Natural killer cell (primary cell): Measurements from ENCODE around the gene PET100. TPM values are rescaled to one million over a fixed set of nuclear protein-coding genes. Genes with fewer than 3 reads are reported as not detected.

Experiments
- ATAC-seq, 3 donors: fragments of 150-1000 bp in 2 of 3; fragments of 200-7000 bp in 1 of 3; cut with Tn5 transposase; 1 replicate in 1 of 3; 2 replicates in 2 of 3; pipeline ENCODE4 v1.10.0; 2021; ENCODE audit warnings: mild to moderate bottlenecking in 2 of 3, moderate library complexity in 2 of 3
- DNase-seq, 2 donors: peaks; one replicate each; pipeline versions ENCODE4 v3.0.0 to v3.0.0-alpha.2; 2013 to 2021; ENCODE audit warnings: mixed read lengths in 1 of 2
- H3K27ac ChIP-seq: one replicate; pipeline ENCODE4 v1.5.1; 2013; ENCODE audit warnings: mild to moderate bottlenecking, low read length
- H3K27me3 ChIP-seq: one replicate; pipeline ENCODE4 v1.6.1; 2013; ENCODE audit warnings: low read length; ENCODE audit not compliant: control insufficient read depth, insufficient read depth
- H3K36me3 ChIP-seq: one replicate; pipeline ENCODE4 v1.6.1; 2013; ENCODE audit warnings: low read length; ENCODE audit not compliant: control insufficient read depth, insufficient read depth
- H3K4me1 ChIP-seq: one replicate; pipeline ENCODE4 v1.6.1; 2013; ENCODE audit warnings: low read length; ENCODE audit not compliant: control insufficient read depth, insufficient read depth
- H3K4me3 ChIP-seq: one replicate; pipeline ENCODE4 v1.5.1; 2013; ENCODE audit warnings: low read length
- H3K9me3 ChIP-seq: one replicate; pipeline ENCODE4 v1.6.1; 2013; ENCODE audit warnings: low read length; ENCODE audit not compliant: control insufficient read depth, insufficient read depth
- H3K27ac Mint-ChIP-seq, 2 donors: one replicate each; pipeline ENCODE4 v1.8.0; 2022; ENCODE audit warnings: mild to moderate bottlenecking in 2 of 2, mixed read lengths in 2 of 2, moderate library complexity in 1 of 2
- H3K27me3 Mint-ChIP-seq, 2 donors: one replicate each; pipeline ENCODE4 v1.8.0; 2022; ENCODE audit warnings: low read depth in 2 of 2, mixed read lengths in 2 of 2
- H3K36me3 Mint-ChIP-seq: one replicate; pipeline ENCODE4 v1.8.0; 2022; ENCODE audit warnings: mixed read lengths
- H3K4me1 Mint-ChIP-seq, 2 donors: one replicate each; pipeline ENCODE4 v1.8.0; 2022; ENCODE audit warnings: mixed read lengths in 2 of 2
- H3K4me3 Mint-ChIP-seq: one replicate; pipeline ENCODE4 v1.8.0; 2022; ENCODE audit warnings: mild to moderate bottlenecking, moderate library complexity, mixed read lengths
- H3K9me3 Mint-ChIP-seq, 2 donors: one replicate each; pipeline ENCODE4 v1.8.0; 2022; ENCODE audit warnings: mixed read lengths in 2 of 2
- CTCF ChIP-seq: fragments of 200-600 bp; IDR thresholded peaks from one replicate; pipeline ENCODE4 v1.8.0; 2022; ENCODE audit warnings: antibody characterized with exemption
- WGBS: methylation state at CpG from one replicate; pipeline ENCODE4 v1.1.7; 2013; ENCODE audit warnings: missing lambda C conversion rate; ENCODE audit not compliant: insufficient coverage; 5-methylcytosine and 5-hydroxymethylcytosine counted together
- intact Hi-C: fragments of 100-400 bp; cut with micrococcal nuclease; formaldehyde crosslinking; loops from one replicate; pipeline ENCODE4 v1.14.2; 2022
- total RNA-seq, 4 donors: library from RNA; stranded (reverse); fragments of 120-200 nt in 1 of 4; gene quantifications; one replicate each; pipeline versions ENCODE4 v1.2.3 to v1.2.4, GENCODE V29; 2013 to 2022

The PET100 gene
- total RNA-seq, 3 donors from 2014 or later (not counting 1 experiment from before 2014, with no cell fraction given), result 92.0 to 139 (median 106) TPM

- no peak overlapping the region for H3K27ac Mint-ChIP-seq
- Histone ChIP-seq H3K27me3 (no peaks in the 10 kb centered on the region), H3K9me3 (peaks cover 2% of the 10 kb centered on the region), H3K4me1 (no peaks in the 10 kb centered on the region), H3K4me3 (no peak overlapping the region), H3K36me3 (no peaks in the 10 kb centered on the region), H3K27ac (no peak overlapping the region)
- no peak for DNase-seq
- no peak overlapping the region for H3K4me3 Mint-ChIP-seq
- intact Hi-C loops, result no loop called here
- H3K9me3 Mint-ChIP-seq, result peaks cover 0 to under 1% of the 10 kb centered on the region in 2 donors
- peaks cover 0 to 3% of the 10 kb centered on the region in 2 donors for H3K27me3 Mint-ChIP-seq
- no peak for TF ChIP-seq CTCF
- no peaks in the 10 kb centered on the region for H3K36me3 Mint-ChIP-seq
- WGBS, result 86% methylated on average over 29 of the region's 31 CpGs
- peaks cover 0 to 3% of the 10 kb centered on the region in 2 donors for H3K4me1 Mint-ChIP-seq
- ATAC-seq, result no peak
These were observed 18.9 kb upstream of the PET100 start for GRCh38 chr19:7610491-7611240.

- Histone ChIP-seq H3K27me3 (no peaks in the 10 kb centered on the region), H3K4me1 (no peaks in the 10 kb centered on the region), H3K4me3 (no peak overlapping the region), H3K9me3 (no peaks in the 10 kb centered on the region), H3K27ac (no peak overlapping the region), H3K36me3 (no peaks in the 10 kb centered on the region)
- Mint-ChIP-seq H3K4me3 (no peak overlapping the region), H3K36me3 (no peaks in the 10 kb centered on the region), H3K9me3 (no peaks in the 10 kb centered on the region), H3K27me3 (no peaks in the 10 kb centered on the region), H3K27ac (no peak overlapping the region), H3K4me1 (no peaks in the 10 kb centered on the region)
- DNase-seq (no peak), ATAC-seq (no peak)
- 93% methylated on average over 41 of the region's 41 CpGs for WGBS
- TF ChIP-seq CTCF, result no peak
- intact Hi-C loops, result no loop called here
These were observed 17.9 kb upstream of the PET100 start for GRCh38 chr19:7611541-7612279.

GRCh38 chr19:7612282-7613274 is 17.0 kb upstream of the PET100 start:
- no peak overlapping the region for H3K4me3 ChIP-seq
- DNase-seq (no peak), ATAC-seq (no peak)
- Mint-ChIP-seq H3K4me3 (no peak overlapping the region), H3K9me3 (no peaks in the 10 kb centered on the region), H3K27ac (no peak overlapping the region), H3K4me1 (no peaks in the 10 kb centered on the region), H3K36me3 (no peaks in the 10 kb centered on the region), H3K27me3 (no peaks in the 10 kb centered on the region)
- H3K36me3 ChIP-seq, result no peaks in the 10 kb centered on the region
- no peaks in the 10 kb centered on the region for H3K27me3 ChIP-seq
- H3K27ac ChIP-seq, result no peak overlapping the region
- H3K9me3 ChIP-seq, result no peaks in the 10 kb centered on the region
- WGBS, result 95% methylated on average over 77 of the region's 81 CpGs
- H3K4me1 ChIP-seq, result no peaks in the 10 kb centered on the region
- intact Hi-C loops, result no loop called here
- no peak for TF ChIP-seq CTCF
